Measurements from ENCODE around the gene NOA1. TPM values are rescaled to one million over a fixed set of nuclear protein-coding genes. Genes with fewer than 3 reads are reported as not detected.

NOA1 gene

Small RNA genes lying within 50 kb of the gene (small RNA-seq; reads per million reads assigned to genes)
- not detected for gene RNU6-998P (ENCODE audit: insufficient read depth)

All from mesendoderm (in vitro differentiated cells).